ENCODE results near the gene SMIM32. TPM values are rescaled to one million over a fixed set of nuclear protein-coding genes. Genes with fewer than 3 reads are reported as not detected.

Gene SMIM32
- total RNA-seq, 1 donor from 2014 or later: 0.22 TPM

DNA sequence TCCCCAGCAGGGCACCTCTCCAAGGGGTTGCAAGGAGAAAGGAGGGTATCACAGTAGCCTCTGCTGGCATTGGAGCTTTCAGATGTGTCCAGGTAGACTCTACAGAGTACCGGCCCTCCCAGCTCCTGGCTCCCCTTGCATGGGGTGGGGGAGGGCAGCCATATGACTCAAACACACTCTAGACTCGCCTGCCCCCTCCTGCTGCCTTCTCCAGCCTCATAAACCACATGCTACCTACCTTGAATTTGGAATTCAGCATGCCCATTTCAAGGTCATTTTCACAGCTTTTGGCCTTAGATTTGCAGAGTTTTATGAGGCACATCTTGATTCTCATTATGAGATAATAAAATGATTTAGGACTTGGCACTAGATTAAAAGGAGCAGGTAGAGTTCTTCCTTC lies 32.8 kb upstream of the SMIM32 start:
- no peak overlapping the region for H3K4me3 Mint-ChIP-seq
- peaks cover 59% of the 10 kb centered on the region for H3K27me3 Mint-ChIP-seq (ENCODE audit: low read depth)
- H3K27ac Mint-ChIP-seq: no peak overlapping the region
- H3K9me3 Mint-ChIP-seq: peaks cover 4% of the 10 kb centered on the region
- H3K36me3 Mint-ChIP-seq: no peaks in the 10 kb centered on the region
- TF ChIP-seq, protein P1, sequence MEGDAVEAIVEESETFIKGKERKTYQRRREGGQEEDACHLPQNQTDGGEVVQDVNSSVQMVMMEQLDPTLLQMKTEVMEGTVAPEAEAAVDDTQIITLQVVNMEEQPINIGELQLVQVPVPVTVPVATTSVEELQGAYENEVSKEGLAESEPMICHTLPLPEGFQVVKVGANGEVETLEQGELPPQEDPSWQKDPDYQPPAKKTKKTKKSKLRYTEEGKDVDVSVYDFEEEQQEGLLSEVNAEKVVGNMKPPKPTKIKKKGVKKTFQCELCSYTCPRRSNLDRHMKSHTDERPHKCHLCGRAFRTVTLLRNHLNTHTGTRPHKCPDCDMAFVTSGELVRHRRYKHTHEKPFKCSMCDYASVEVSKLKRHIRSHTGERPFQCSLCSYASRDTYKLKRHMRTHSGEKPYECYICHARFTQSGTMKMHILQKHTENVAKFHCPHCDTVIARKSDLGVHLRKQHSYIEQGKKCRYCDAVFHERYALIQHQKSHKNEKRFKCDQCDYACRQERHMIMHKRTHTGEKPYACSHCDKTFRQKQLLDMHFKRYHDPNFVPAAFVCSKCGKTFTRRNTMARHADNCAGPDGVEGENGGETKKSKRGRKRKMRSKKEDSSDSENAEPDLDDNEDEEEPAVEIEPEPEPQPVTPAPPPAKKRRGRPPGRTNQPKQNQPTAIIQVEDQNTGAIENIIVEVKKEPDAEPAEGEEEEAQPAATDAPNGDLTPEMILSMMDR (IDR thresholded peaks at IDR 0.05; ENCODE audit: unreplicated experiment): no peak
- H3K4me1 Mint-ChIP-seq: no peaks in the 10 kb centered on the region
- DNase-seq (ENCODE audit: low spot score in 2 of 2, unreplicated experiment in 2 of 2): no peak

DNA sequence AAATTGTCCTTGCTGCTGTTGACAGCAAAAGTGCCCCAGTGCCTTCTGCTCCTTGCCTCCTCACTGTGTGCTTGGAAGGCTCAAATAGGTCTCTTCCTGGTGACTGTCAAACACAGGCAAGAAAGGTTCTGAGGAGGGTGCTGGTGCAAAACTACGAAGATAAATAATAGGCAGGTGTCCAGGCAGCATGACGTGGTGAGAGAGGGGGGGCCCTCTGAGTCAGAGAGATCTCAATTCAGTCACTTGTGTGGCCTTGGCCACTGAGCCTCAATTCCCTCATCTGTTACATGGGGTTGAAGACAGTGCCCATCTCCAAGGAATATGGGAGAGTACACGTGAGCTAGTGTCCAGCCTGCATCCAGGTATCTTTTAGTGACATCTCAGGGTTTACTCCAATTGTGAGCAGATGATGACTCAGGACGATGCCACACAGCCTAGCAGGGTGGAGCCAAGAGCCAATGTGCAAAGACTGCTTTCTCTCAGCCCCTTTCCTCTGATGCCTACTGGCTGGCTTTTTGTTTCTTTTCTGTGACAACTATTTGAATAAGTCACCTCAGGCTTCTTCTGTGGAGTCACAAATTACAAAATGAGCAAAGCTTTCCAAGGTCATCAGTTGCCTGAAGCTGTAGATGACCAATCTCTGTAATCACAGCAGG lies 29.7 kb upstream of the SMIM32 start:
- TF ChIP-seq, protein P1 (IDR thresholded peaks at IDR 0.05; ENCODE audit: unreplicated experiment): no peak
- DNase-seq (ENCODE audit: low spot score in 2 of 2, unreplicated experiment in 2 of 2): no peak
- Mint-ChIP-seq H3K27ac (no peak overlapping the region), H3K4me3 (no peak overlapping the region), H3K9me3 (peaks cover 10% of the 10 kb centered on the region), H3K36me3 (peaks cover 3% of the 10 kb centered on the region), H3K27me3 (ENCODE audit: low read depth) (peaks cover 41% of the 10 kb centered on the region), H3K4me1 (no peaks in the 10 kb centered on the region)

DNA sequence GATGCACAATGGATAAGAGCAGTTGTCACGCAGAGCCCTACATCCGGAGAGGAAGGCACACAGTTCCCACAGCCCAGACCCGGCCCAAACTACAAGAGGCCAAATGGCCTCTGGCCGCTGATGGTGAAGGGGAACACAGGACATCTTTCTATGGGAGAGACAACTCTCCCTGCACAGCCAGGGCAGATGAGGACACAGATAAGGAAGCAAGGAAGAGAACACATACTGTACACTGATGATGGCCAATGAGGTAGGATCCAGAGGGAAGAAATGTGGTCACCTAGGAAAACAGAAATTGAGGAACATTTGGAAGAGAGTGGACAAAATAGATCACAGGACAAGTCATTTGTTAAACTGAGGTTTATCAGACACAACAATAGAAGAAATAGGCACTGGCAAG lies 28.4 kb upstream of the SMIM32 start:
- peaks cover 10% of the 10 kb centered on the region for H3K9me3 Mint-ChIP-seq
- no peak for DNase-seq (ENCODE audit: low spot score in 2 of 2, unreplicated experiment in 2 of 2)
- no peak overlapping the region for H3K27ac Mint-ChIP-seq
- peaks cover 34% of the 10 kb centered on the region for H3K27me3 Mint-ChIP-seq (ENCODE audit: low read depth)
- no peaks in the 10 kb centered on the region for H3K4me1 Mint-ChIP-seq
- TF ChIP-seq, protein P1 (IDR thresholded peaks at IDR 0.05; ENCODE audit: unreplicated experiment): no peak
- H3K36me3 Mint-ChIP-seq: peaks cover 3% of the 10 kb centered on the region
- H3K4me3 Mint-ChIP-seq: no peak overlapping the region

DNA sequence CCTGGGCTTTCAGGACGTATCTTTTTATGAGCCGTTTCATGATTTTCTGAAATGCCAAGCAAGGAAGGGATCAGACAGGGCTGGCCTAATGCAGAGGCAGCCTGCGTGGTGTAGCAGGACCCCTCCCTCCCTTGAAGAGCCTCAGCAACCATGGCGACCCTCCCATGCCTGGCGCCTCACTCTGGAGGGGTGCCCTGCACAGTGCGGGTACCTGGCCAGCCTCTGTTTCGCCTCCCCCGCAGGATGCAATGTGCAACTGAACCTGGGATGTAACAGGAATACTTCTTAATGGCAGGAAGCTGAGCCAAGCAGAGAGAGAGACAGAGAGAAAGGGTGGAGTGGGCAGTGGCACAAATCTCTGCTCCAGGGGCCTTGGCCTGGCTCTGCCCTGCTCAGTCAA lies 23.3 kb upstream of the SMIM32 start:
- Mint-ChIP-seq H3K36me3 (peaks cover 3% of the 10 kb centered on the region), H3K9me3 (peaks cover 8% of the 10 kb centered on the region), H3K27ac (no peak overlapping the region), H3K4me1 (no peaks in the 10 kb centered on the region), H3K4me3 (no peak overlapping the region), H3K27me3 (ENCODE audit: low read depth) (peaks cover 11% of the 10 kb centered on the region)
- DNase-seq (ENCODE audit: low spot score in 2 of 2, unreplicated experiment in 2 of 2): no peak
- TF ChIP-seq, protein P1 (IDR thresholded peaks at IDR 0.05; ENCODE audit: unreplicated experiment): no peak

DNA sequence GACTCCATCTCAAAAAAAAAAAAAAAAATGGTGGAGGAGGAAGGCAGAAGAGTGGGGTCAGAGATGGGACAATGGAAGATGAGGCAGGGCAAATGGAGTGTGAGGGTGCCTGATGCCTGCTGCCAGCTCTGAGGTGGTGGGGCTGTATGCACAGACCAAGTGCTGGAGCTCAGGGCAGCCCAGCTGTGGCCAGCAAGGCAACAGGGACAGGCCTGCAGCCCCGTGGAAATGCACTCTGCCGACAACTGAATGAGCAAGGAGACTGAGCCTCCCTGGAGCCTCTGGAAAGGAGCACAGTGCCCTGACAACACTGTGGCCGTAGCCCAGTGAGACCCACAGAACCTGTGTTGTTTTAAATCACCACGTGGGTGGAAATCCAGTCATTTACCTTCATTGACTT lies 22.9 kb upstream of the SMIM32 start:
- peaks cover 5% of the 10 kb centered on the region for H3K9me3 Mint-ChIP-seq
- H3K27me3 Mint-ChIP-seq (ENCODE audit: low read depth): peaks cover 11% of the 10 kb centered on the region

More for the DNA sequence above, 22.9 kb upstream of the SMIM32 start:
- Mint-ChIP-seq H3K4me3 (no peak overlapping the region), H3K4me1 (no peaks in the 10 kb centered on the region), H3K27ac (no peak overlapping the region), H3K36me3 (peaks cover 3% of the 10 kb centered on the region)
- TF ChIP-seq, protein P1 (IDR thresholded peaks at IDR 0.05; ENCODE audit: unreplicated experiment): no peak
- no peak for DNase-seq (ENCODE audit: low spot score in 2 of 2, unreplicated experiment in 2 of 2)

All from mesothelial cell of epicardium (in vitro differentiated cells).